Fibroblast of lung (primary cell): ENCODE measurements around the gene IFI27. TPM values are rescaled to one million over a fixed set of nuclear protein-coding genes. Genes with fewer than 3 reads are reported as not detected.

Experiments used
- DNase-seq, 2 donors: peaks; one replicate each; pipeline versions ENCODE4 v3.0.0 to v3.0.0-alpha.2; 2010; ENCODE audit warnings: low read depth in 2 of 2
- H2AFZ ChIP-seq: 2 replicates; pipeline ENCODE4 v1.5.1; 2012; ENCODE audit warnings: low read length, control low read depth, inconsistent platforms
- H3K27ac ChIP-seq: 2 replicates; pipeline ENCODE4 v1.5.1; 2011; ENCODE audit warnings: low read length, control low read depth; ENCODE audit not compliant: insufficient read depth
- H3K27me3 ChIP-seq: 2 replicates; pipeline ENCODE4 v1.5.1; 2011; ENCODE audit warnings: mild to moderate bottlenecking, low read length; ENCODE audit not compliant: control insufficient read depth, insufficient read depth
- H3K36me3 ChIP-seq: 2 replicates; pipeline ENCODE4 v1.5.1; 2011; ENCODE audit warnings: low read length; ENCODE audit not compliant: control insufficient read depth, insufficient read depth
- H3K4me1 ChIP-seq: 2 replicates; pipeline ENCODE4 v1.5.1; 2011; ENCODE audit warnings: low read length; ENCODE audit not compliant: control insufficient read depth, insufficient read depth; ENCODE audit errors: extremely low read depth
- H3K4me2 ChIP-seq: 2 replicates; pipeline ENCODE4 v1.5.1; 2011; ENCODE audit warnings: low read length, control low read depth; ENCODE audit not compliant: insufficient read depth; ENCODE audit errors: extremely low read depth
- H3K4me3 ChIP-seq, 4 experiments: fragments of 200-600 bp in 1 of 4; sonication (generic) in 1 of 4; replicated peaks in 1 of 4; 2 replicates each; pipeline ENCODE4 v1.5.1; 2011 to 2016; ENCODE audit warnings: low read length in 4 of 4, low read depth in 3 of 4, mild to moderate bottlenecking in 3 of 4, control low read depth in 2 of 4, inconsistent platforms in 1 of 4, mixed read lengths in 1 of 4; ENCODE audit not compliant: insufficient read depth in 1 of 4; ENCODE audit errors: control extremely low read depth in 1 of 4
- H3K79me2 ChIP-seq: 2 replicates; pipeline ENCODE4 v1.5.1; 2012; ENCODE audit warnings: mild to moderate bottlenecking, low read length, inconsistent platforms; ENCODE audit not compliant: control insufficient read depth, insufficient read depth
- H3K9ac ChIP-seq: 2 replicates; pipeline ENCODE4 v1.5.1; 2011; ENCODE audit warnings: mild to moderate bottlenecking, low read length, control low read depth; ENCODE audit not compliant: insufficient read depth
- H3K9me3 ChIP-seq: 2 replicates; pipeline ENCODE4 v1.5.1; 2012; ENCODE audit warnings: low read depth, low read length; ENCODE audit not compliant: control insufficient read depth, insufficient read depth
- H4K20me1 ChIP-seq: 2 replicates; pipeline ENCODE4 v1.5.1; 2011; ENCODE audit warnings: low read length; ENCODE audit not compliant: control insufficient read depth, insufficient read depth; ENCODE audit errors: extremely low read depth
- CTCF ChIP-seq, 2 donors: IDR thresholded peaks in 1 of 2; conservative IDR thresholded peaks in 1 of 2; 1 replicate in 1 of 2; 2 replicates in 1 of 2; pipeline ENCODE4 v1.5.1; 2011 to 2012; ENCODE audit warnings: low read length in 2 of 2, control low read depth in 1 of 2, inconsistent platforms in 1 of 2, low read depth in 1 of 2, mild to moderate bottlenecking in 1 of 2
- EZH2 ChIP-seq: IDR thresholded peaks from 2 replicates; pipeline ENCODE4 v1.5.1; 2012; ENCODE audit warnings: low read length, control low read depth, mild to moderate bottlenecking; ENCODE audit errors: missing control alignments
- polyA plus RNA-seq, 2 donors: library from polyadenylated mRNA; depleted of rRNA in 1 of 2; stranded (reverse) in 1 of 2; unstranded in 1 of 2; fragments of >200 nt; gene quantifications; 2 replicates each; pipeline ENCODE4 v1.2.1, GENCODE V29; 2011 to 2012; ENCODE audit warnings: missing spikeins in 1 of 2
- total RNA-seq: library from RNA; depleted of rRNA; stranded (reverse); fragments of >200 nt; gene quantifications from 2 replicates; pipeline ENCODE4 v1.2.1, GENCODE V29; 2014

Gene IFI27
- total and polyA plus RNA-seq, 2 donors (not counting 1 experiment from before 2014, with no cell fraction given), result 7.9 to 32.2 TPM

DNA sequence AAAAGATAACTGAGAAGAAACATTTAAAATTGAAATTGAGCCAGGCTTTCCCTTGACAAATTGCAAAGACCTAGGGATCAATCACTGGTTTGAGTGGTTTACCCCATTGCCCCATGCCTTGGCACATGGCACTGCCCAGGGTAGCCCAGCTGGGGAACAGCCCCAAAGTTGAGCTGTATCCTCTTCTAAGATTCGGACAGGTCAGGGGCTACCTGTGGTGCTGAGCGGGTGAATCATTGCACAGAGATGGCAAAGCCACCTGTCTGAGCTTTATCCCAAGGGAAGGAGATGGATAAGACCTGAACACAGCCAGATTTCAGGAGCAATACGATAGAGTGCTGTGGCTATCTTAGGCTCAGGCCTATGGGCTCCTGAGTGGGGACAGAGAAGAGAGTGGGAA, 11.9 kb downstream of the IFI27 start:
- Histone ChIP-seq H3K79me2 (no peaks in the 10 kb centered on the region), H3K9me3 (no peaks in the 10 kb centered on the region), H3K27ac (no peak overlapping the region), H3K4me2 (no peak overlapping the region), H4K20me1 (no peaks in the 10 kb centered on the region), H3K27me3 (no peaks in the 10 kb centered on the region), H3K9ac (no peak overlapping the region), H3K36me3 (peaks cover 7% of the 10 kb centered on the region), H3K4me1 (peaks cover 2% of the 10 kb centered on the region), H2AFZ (no peak overlapping the region), H3K4me3 (no peak overlapping the region)
- TF ChIP-seq EZH2 (no peak), CTCF (conservative IDR thresholded peaks at IDR 0.05 in 1 of 2, IDR thresholded peaks at IDR 0.05 in 1 of 2; ENCODE audit: low read depth in 1 of 2, low read length in 2 of 2) (no peak)
- DNase-seq, result no peak

DNA sequence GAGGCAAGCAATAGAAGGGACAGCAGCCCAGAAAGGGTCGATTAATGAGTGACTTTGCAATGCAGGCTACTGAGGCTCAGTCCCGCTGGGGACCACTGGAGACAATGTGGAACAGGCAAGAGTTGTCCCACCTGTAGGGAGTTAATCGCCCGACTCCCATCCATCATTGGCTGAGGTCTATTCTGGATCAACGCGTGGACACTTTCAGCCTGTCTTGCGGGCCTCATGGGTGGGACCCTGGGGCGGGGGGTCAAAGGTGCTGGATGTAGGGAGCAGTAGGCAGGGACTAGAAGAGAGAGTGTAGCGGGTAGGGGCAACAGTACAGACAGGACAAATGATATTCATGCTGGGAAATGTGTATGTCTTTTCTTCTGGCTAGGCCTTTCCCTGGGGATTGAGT, 12.8 kb downstream of the IFI27 start:
- TF ChIP-seq EZH2 (no peak), CTCF (conservative IDR thresholded peaks at IDR 0.05 in 1 of 2, IDR thresholded peaks at IDR 0.05 in 1 of 2; ENCODE audit: low read depth in 1 of 2, low read length in 2 of 2) (no peak)
- Histone ChIP-seq H3K36me3 (peaks cover 8% of the 10 kb centered on the region), H4K20me1 (no peaks in the 10 kb centered on the region), H2AFZ (no peak overlapping the region), H3K27me3 (no peaks in the 10 kb centered on the region), H3K4me3 (no peak overlapping the region), H3K4me2 (no peak overlapping the region), H3K9me3 (no peaks in the 10 kb centered on the region), H3K79me2 (no peaks in the 10 kb centered on the region), H3K27ac (no peak overlapping the region), H3K4me1 (peaks cover 2% of the 10 kb centered on the region), H3K9ac (no peak overlapping the region)
- DNase-seq, result no peak

DNA sequence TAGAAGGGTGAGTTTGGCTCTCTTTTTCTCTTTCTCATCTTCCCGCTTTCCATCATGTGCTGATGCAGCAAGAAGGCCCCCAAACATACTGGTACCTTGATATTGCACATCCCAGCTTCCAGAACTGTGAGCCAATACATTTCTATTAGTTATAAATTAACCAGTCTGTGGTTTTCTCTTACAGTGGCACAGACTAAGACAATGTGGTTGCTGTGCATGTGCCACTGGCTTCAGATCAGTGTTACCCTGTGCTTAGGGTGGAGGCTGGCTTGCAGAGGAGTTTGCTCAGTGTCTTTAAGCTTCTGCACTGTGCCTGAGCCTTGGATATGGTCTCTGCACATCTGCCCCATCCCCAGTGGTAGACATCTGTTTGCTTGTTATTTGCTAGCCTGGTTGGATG, 13.3 kb downstream of the IFI27 start:
- H3K4me2 ChIP-seq, result no peak overlapping the region
- H3K79me2 ChIP-seq, result no peaks in the 10 kb centered on the region
- H3K36me3 ChIP-seq, result peaks cover 8% of the 10 kb centered on the region
- no peaks in the 10 kb centered on the region for H3K27me3 ChIP-seq
- no peak for DNase-seq
- H3K9me3 ChIP-seq, result no peaks in the 10 kb centered on the region
- no peaks in the 10 kb centered on the region for H4K20me1 ChIP-seq
- H3K9ac ChIP-seq, result no peak overlapping the region
- H2AFZ ChIP-seq, result no peak overlapping the region
- no peak overlapping the region for H3K4me3 ChIP-seq
- H3K4me1 ChIP-seq, result peaks cover 2% of the 10 kb centered on the region
- TF ChIP-seq CTCF (conservative IDR thresholded peaks at IDR 0.05 in 1 of 2, IDR thresholded peaks at IDR 0.05 in 1 of 2; ENCODE audit: low read depth in 1 of 2, low read length in 2 of 2) (no peak), EZH2 (no peak)
- H3K27ac ChIP-seq, result no peak overlapping the region
